SK-N-SH (cell line): ENCODE measurements around the gene DOK7.

ENCODE experiments used
- NFIC ChIP-seq: IDR thresholded peaks from 2 replicates; pipeline ENCODE4 v1.4.0; 2012; ENCODE audit warnings: borderline replicate concordance
- POLR2AphosphoS5 ChIP-seq: IDR thresholded peaks from 2 replicates; pipeline ENCODE4 v1.6.1; 2012; ENCODE audit warnings: low read depth, low read length
- SIN3A ChIP-seq: IDR thresholded peaks from 2 replicates; pipeline ENCODE4 v1.6.1; 2012; ENCODE audit warnings: low read depth, mild to moderate bottlenecking, low read length, moderate library complexity, borderline replicate concordance
- TAF1 ChIP-seq: IDR thresholded peaks from 2 replicates; pipeline ENCODE4 v1.6.1; 2012; ENCODE audit warnings: low read depth, mild to moderate bottlenecking, low read length, moderate library complexity, borderline replicate concordance
- TF ChIP-seq, protein P1 (sequence below): fragments of 200-600 bp; sonication (generic); IDR thresholded peaks from 2 replicates; pipeline ENCODE4 v1.6.1; 2017; ENCODE audit warnings: antibody characterized with exemption, mild to moderate bottlenecking, moderate library complexity
- TF ChIP-seq, protein P2 (sequence below): IDR thresholded peaks from 2 replicates; pipeline ENCODE4 v1.6.1; 2012; ENCODE audit warnings: mild to moderate bottlenecking, low read depth, low read length, moderate library complexity

DNA sequence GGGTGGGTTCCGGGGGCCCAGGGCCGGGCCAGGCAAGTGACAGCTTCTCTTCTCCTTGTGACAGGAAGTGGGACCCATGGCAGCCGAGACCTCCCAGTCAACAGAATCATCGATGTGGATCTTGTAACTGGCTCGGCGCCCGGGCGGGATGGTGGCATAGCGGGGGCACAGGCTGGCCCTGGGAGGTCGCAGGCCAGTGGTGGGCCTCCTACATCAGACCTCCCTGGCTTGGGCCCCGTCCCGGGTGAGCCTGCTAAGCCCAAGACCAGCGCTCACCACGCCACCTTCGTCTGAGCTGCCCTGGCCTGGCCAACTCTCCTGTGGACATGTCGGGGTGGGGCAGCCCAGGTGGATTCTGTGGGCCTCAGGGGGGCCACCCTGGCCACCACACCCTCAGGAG lies 23.7 kb upstream of the DOK7 start:
- TF ChIP-seq, protein P1, sequence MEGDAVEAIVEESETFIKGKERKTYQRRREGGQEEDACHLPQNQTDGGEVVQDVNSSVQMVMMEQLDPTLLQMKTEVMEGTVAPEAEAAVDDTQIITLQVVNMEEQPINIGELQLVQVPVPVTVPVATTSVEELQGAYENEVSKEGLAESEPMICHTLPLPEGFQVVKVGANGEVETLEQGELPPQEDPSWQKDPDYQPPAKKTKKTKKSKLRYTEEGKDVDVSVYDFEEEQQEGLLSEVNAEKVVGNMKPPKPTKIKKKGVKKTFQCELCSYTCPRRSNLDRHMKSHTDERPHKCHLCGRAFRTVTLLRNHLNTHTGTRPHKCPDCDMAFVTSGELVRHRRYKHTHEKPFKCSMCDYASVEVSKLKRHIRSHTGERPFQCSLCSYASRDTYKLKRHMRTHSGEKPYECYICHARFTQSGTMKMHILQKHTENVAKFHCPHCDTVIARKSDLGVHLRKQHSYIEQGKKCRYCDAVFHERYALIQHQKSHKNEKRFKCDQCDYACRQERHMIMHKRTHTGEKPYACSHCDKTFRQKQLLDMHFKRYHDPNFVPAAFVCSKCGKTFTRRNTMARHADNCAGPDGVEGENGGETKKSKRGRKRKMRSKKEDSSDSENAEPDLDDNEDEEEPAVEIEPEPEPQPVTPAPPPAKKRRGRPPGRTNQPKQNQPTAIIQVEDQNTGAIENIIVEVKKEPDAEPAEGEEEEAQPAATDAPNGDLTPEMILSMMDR = no peak
- TF ChIP-seq SIN3A (no peak), NFIC (no peak), POLR2AphosphoS5 (no peak), TAF1 (no peak)
- TF ChIP-seq, protein P2, sequence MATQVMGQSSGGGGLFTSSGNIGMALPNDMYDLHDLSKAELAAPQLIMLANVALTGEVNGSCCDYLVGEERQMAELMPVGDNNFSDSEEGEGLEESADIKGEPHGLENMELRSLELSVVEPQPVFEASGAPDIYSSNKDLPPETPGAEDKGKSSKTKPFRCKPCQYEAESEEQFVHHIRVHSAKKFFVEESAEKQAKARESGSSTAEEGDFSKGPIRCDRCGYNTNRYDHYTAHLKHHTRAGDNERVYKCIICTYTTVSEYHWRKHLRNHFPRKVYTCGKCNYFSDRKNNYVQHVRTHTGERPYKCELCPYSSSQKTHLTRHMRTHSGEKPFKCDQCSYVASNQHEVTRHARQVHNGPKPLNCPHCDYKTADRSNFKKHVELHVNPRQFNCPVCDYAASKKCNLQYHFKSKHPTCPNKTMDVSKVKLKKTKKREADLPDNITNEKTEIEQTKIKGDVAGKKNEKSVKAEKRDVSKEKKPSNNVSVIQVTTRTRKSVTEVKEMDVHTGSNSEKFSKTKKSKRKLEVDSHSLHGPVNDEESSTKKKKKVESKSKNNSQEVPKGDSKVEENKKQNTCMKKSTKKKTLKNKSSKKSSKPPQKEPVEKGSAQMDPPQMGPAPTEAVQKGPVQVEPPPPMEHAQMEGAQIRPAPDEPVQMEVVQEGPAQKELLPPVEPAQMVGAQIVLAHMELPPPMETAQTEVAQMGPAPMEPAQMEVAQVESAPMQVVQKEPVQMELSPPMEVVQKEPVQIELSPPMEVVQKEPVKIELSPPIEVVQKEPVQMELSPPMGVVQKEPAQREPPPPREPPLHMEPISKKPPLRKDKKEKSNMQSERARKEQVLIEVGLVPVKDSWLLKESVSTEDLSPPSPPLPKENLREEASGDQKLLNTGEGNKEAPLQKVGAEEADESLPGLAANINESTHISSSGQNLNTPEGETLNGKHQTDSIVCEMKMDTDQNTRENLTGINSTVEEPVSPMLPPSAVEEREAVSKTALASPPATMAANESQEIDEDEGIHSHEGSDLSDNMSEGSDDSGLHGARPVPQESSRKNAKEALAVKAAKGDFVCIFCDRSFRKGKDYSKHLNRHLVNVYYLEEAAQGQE = no peak
